HL-60/S4 treated with phorbol 12-myristate 13-acetate at 8.2 ng/mL for 4 days and 3 days (cell line): ENCODE results near the gene SFT2D2.

Experiments
- in situ Hi-C: fragments of 300-500 bp; cut with MboI; formaldehyde crosslinking; loops from 2 replicates; pipeline ENCODE4 v1.15.0; 2022; ENCODE audit warnings: low sequenced_read_pairs

SFT2D2 gene

GRCh38 chr1:168301664-168302320 is 76.0 kb downstream of the SFT2D2 start:
- in situ Hi-C loops: no loop called here
